Stimulated activated CD8-positive, alpha-beta memory T cell treated with anti-CD3 and anti-CD28 coated beads, Interleukin-2, amount 100 ng/mL, for 1 hour (primary cell): ENCODE measurements around the gene LARGE1.
"Not testable (repeated sequence)": the region's sequence is repeated elsewhere in the genome, so short reads cannot be mapped to it uniquely, and the experiment has no call there.

ENCODE experiments used
- DNase-seq, 2 donors: peaks; one replicate each; pipeline ENCODE4 v3.0.0-alpha.2; 2020; ENCODE audit warnings: low read depth in 2 of 2

LARGE1 gene

GRCh38 chr22:33363256-33363655 is 557.0 kb downstream of the LARGE1 start:
- not testable (repeated sequence) for DNase-seq

- no peak for DNase-seq
These were observed 557.6 kb downstream of the LARGE1 start for GRCh38 chr22:33362702-33363101.

GRCh38 chr22:33361581-33361980 is 558.7 kb downstream of the LARGE1 start:
- no peak for DNase-seq

GRCh38 chr22:33357981-33358399 is 562.3 kb downstream of the LARGE1 start:
- no peak for DNase-seq

- DNase-seq, result no peak
These were observed 565.3 kb downstream of the LARGE1 start for GRCh38 chr22:33354928-33355327.

GRCh38 chr22:33353502-33353901 is 566.8 kb downstream of the LARGE1 start:
- DNase-seq, result no peak

GRCh38 chr22:33352768-33353167 is 567.5 kb downstream of the LARGE1 start:
- no peak for DNase-seq

GRCh38 chr22:33350961-33351360 is 569.3 kb downstream of the LARGE1 start:
- DNase-seq, result no peak

GRCh38 chr22:33350491-33350890 is 569.8 kb downstream of the LARGE1 start:
- DNase-seq, result no peak

GRCh38 chr22:33347002-33347401 is 573.3 kb downstream of the LARGE1 start:
- no peak for DNase-seq

- DNase-seq, result no peak
These were observed 578.7 kb downstream of the LARGE1 start for GRCh38 chr22:33341611-33342010.

- no peak for DNase-seq
These were observed 582.8 kb downstream of the LARGE1 start for GRCh38 chr22:33337524-33337923.

- DNase-seq, result no peak
These were observed 584.5 kb downstream of the LARGE1 start for GRCh38 chr22:33335611-33336279.

- DNase-seq, result no peak
These were observed 587.7 kb downstream of the LARGE1 start for GRCh38 chr22:33332538-33332937.

- DNase-seq, result no peak
These were observed 589.3 kb downstream of the LARGE1 start for GRCh38 chr22:33331017-33331416.

GRCh38 chr22:33330534-33330933 is 589.7 kb downstream of the LARGE1 start:
- no peak for DNase-seq

GRCh38 chr22:33329398-33329797 is 590.9 kb downstream of the LARGE1 start:
- no peak for DNase-seq

GRCh38 chr22:33328789-33329296 is 591.4 kb downstream of the LARGE1 start:
- DNase-seq, result no peak

GRCh38 chr22:33327348-33327860 is 592.9 kb downstream of the LARGE1 start:
- DNase-seq, result no peak

GRCh38 chr22:33326540-33327295 is 593.6 kb downstream of the LARGE1 start:
- no peak for DNase-seq

GRCh38 chr22:33325232-33326004 is 594.9 kb downstream of the LARGE1 start:
- DNase-seq, result no peak

- DNase-seq, result no peak
These were observed 596.0 kb downstream of the LARGE1 start for GRCh38 chr22:33324228-33324627.
